Neuronal stem cell (in vitro differentiated cells): ENCODE data around the gene MT4.

Source experiments
- DNase-seq: peaks from one replicate; pipeline ENCODE4 v3.0.0-alpha.2; 2013; ENCODE audit warnings: low spot score
- H2AFZ ChIP-seq: one replicate; pipeline ENCODE4 v1.6.1; 2013; ENCODE audit warnings: mild to moderate bottlenecking, low read length, inconsistent platforms
- H2AK5ac ChIP-seq: 2 replicates; pipeline ENCODE4 v1.6.1; 2013; ENCODE audit warnings: low read depth, mild to moderate bottlenecking, inconsistent platforms, low read length, moderate library complexity, mixed read lengths
- H2BK120ac ChIP-seq: 2 replicates; pipeline ENCODE4 v1.6.1; 2013; ENCODE audit warnings: low read depth, mild to moderate bottlenecking, inconsistent platforms, low read length, moderate library complexity, mixed read lengths
- H2BK12ac ChIP-seq: one replicate; pipeline ENCODE4 v1.6.1; 2013; ENCODE audit warnings: low read length, inconsistent platforms
- H2BK15ac ChIP-seq: 2 replicates; pipeline ENCODE4 v1.6.1; 2013; ENCODE audit warnings: mild to moderate bottlenecking, low read length, inconsistent platforms, mixed read lengths
- H2BK5ac ChIP-seq: one replicate; pipeline ENCODE4 v1.6.1; 2013; ENCODE audit warnings: inconsistent platforms, mild to moderate bottlenecking, low read length, moderate library complexity
- H3K14ac ChIP-seq: one replicate; pipeline ENCODE4 v1.6.1; 2013; ENCODE audit warnings: low read length, inconsistent platforms
- H3K18ac ChIP-seq: 2 replicates; pipeline ENCODE4 v1.6.1; 2013; ENCODE audit warnings: low read length, inconsistent platforms
- H3K23ac ChIP-seq: 2 replicates; pipeline ENCODE4 v1.6.1; 2013; ENCODE audit warnings: low read depth, mild to moderate bottlenecking, mixed read lengths, low read length, inconsistent platforms; ENCODE audit not compliant: poor library complexity
- H3K27ac ChIP-seq: replicated peaks from 3 replicates; pipeline ENCODE4 v1.5.1; 2013; ENCODE audit warnings: low read length, inconsistent platforms
- H3K27me3 ChIP-seq, 3 experiments: 2 replicates each; pipeline ENCODE4 v1.6.1; 2013; ENCODE audit warnings: low read length in 3 of 3, mild to moderate bottlenecking in 2 of 3, inconsistent platforms in 1 of 3, low read depth in 1 of 3, mixed read lengths in 1 of 3, moderate library complexity in 1 of 3; ENCODE audit not compliant: control insufficient read depth in 3 of 3, insufficient read depth in 3 of 3
- H3K36me3 ChIP-seq, 2 donors: replicated peaks in 1 of 2; 2 replicates each; pipeline ENCODE4 v1.6.1; 2013; ENCODE audit warnings: low read length in 2 of 2; ENCODE audit not compliant: control insufficient read depth in 2 of 2, insufficient read depth in 2 of 2
- H3K4ac ChIP-seq: 2 replicates; pipeline ENCODE4 v1.6.1; 2013; ENCODE audit warnings: inconsistent platforms, mild to moderate bottlenecking, low read length, moderate library complexity
- H3K4me1 ChIP-seq, 2 donors: 1 replicate in 1 of 2; 2 replicates in 1 of 2; pipeline ENCODE4 v1.6.1; 2013; ENCODE audit warnings: low read length in 2 of 2, low read depth in 1 of 2; ENCODE audit not compliant: control insufficient read depth in 2 of 2, insufficient read depth in 1 of 2
- H3K4me2 ChIP-seq: one replicate; pipeline ENCODE4 v1.6.1; 2013; ENCODE audit warnings: mild to moderate bottlenecking, low read length, inconsistent platforms; ENCODE audit not compliant: insufficient read depth, poor library complexity, severe bottlenecking
- H3K4me3 ChIP-seq, 2 donors: 2 replicates each; pipeline ENCODE4 v1.5.1; 2013; ENCODE audit warnings: low read length in 2 of 2, mild to moderate bottlenecking in 2 of 2, inconsistent platforms in 1 of 2, moderate library complexity in 1 of 2
- H3K79me1 ChIP-seq: one replicate; pipeline ENCODE4 v1.6.1; 2013; ENCODE audit warnings: low read depth, mild to moderate bottlenecking, inconsistent platforms, low read length, moderate library complexity
- H3K9ac ChIP-seq: one replicate; pipeline ENCODE4 v1.6.1; 2013; ENCODE audit warnings: mild to moderate bottlenecking, low read depth, low read length, inconsistent platforms; ENCODE audit not compliant: poor library complexity
- H3K9me3 ChIP-seq, 2 donors: replicated peaks in 1 of 2; 2 replicates each; pipeline versions ENCODE3 to v1.6.1; 2013; ENCODE audit warnings: low read length in 2 of 2, mild to moderate bottlenecking in 2 of 2, inconsistent platforms in 1 of 2, low read depth in 1 of 2, mixed read lengths in 1 of 2, moderate library complexity in 1 of 2; ENCODE audit not compliant: control insufficient read depth in 2 of 2, insufficient read depth in 1 of 2
- H4K8ac ChIP-seq: one replicate; pipeline ENCODE4 v1.6.1; 2013; ENCODE audit warnings: low read depth, mild to moderate bottlenecking, inconsistent platforms, low read length, moderate library complexity
- H4K91ac ChIP-seq: one replicate; pipeline ENCODE4 v1.6.1; 2013; ENCODE audit warnings: low read length, low read depth, mild to moderate bottlenecking, inconsistent platforms; ENCODE audit not compliant: poor library complexity
- WGBS, 2 donors: extraction: QIAGEN DNeasy Blood & Tissue Kit; methylation state at CpG; one replicate each; pipeline ENCODE4 v1.1.7; 2013; ENCODE audit warnings: missing lambda C conversion rate in 2 of 2, mixed read lengths in 1 of 2; ENCODE audit not compliant: insufficient read length in 2 of 2, insufficient replicate concordance in 1 of 2; ENCODE audit errors: extremely low coverage in 2 of 2; 5-methylcytosine and 5-hydroxymethylcytosine counted together

MT4 gene

GRCh38 chr16:56569971-56570370, 5.1 kb downstream of the MT4 start:
- Histone ChIP-seq H2BK15ac (no peak overlapping the region), H3K4me3 (no peak overlapping the region), H2BK120ac (no peak overlapping the region), H4K91ac (no peak overlapping the region), H2AFZ (no peak overlapping the region), H3K27ac (no peak overlapping the region), H3K4ac (no peak overlapping the region), H3K4me1 (no peaks in the 10 kb centered on the region), H3K27me3 (peaks cover 0 to 26% (median 0%) of the 10 kb centered on the region in 3 experiments), H2BK5ac (no peak overlapping the region), H2BK12ac (no peak overlapping the region), H3K79me1 (no peaks in the 10 kb centered on the region), H2AK5ac (no peak overlapping the region), H3K23ac (no peak overlapping the region), H3K36me3 (no peaks in the 10 kb centered on the region), H3K14ac (no peak overlapping the region), H3K9ac (no peak overlapping the region), H3K18ac (no peak overlapping the region), H4K8ac (no peak overlapping the region), H3K4me2 (no peak overlapping the region), H3K9me3 (peaks cover 0 to 6% of the 10 kb centered on the region in 2 donors)
- no peak for DNase-seq
- no CpG with 5 or more reads among the region's 1 CpG for WGBS, 2 donors

- Histone ChIP-seq H3K23ac (no peak overlapping the region), H3K14ac (no peak overlapping the region), H3K9ac (no peak overlapping the region), H2AK5ac (no peak overlapping the region), H2AFZ (peak overlapping the region; percentile 15), H3K36me3 (no peaks in the 10 kb centered on the region), H3K4me2 (no peak overlapping the region), H2BK12ac (no peak overlapping the region), H3K79me1 (no peaks in the 10 kb centered on the region), H2BK5ac (no peak overlapping the region), H2BK15ac (no peak overlapping the region), H3K9me3 (peaks cover 0 to 7% of the 10 kb centered on the region in 2 donors), H3K4ac (no peak overlapping the region), H3K27me3 (peaks cover 0 to 18% (median 0%) of the 10 kb centered on the region in 3 experiments), H2BK120ac (no peak overlapping the region), H3K27ac (no peak overlapping the region), H4K91ac (no peak overlapping the region), H3K18ac (no peak overlapping the region), H3K4me3 (no peak overlapping the region), H4K8ac (no peak overlapping the region), H3K4me1 (no peaks in the 10 kb centered on the region)
- no CpG with 5 or more reads among the region's 11 CpGs for WGBS, 2 donors
- no peak for DNase-seq
Measured at GRCh38 chr16:56571525-56571924, 6.7 kb downstream of the MT4 start.

- Histone ChIP-seq H3K4ac (no peak overlapping the region), H3K18ac (no peak overlapping the region), H3K4me1 (no peaks in the 10 kb centered on the region), H2BK15ac (no peak overlapping the region), H2BK120ac (no peak overlapping the region), H4K8ac (no peak overlapping the region), H3K9me3 (peaks cover 0 to 7% of the 10 kb centered on the region in 2 donors), H3K4me3 (no peak overlapping the region), H3K14ac (no peak overlapping the region), H2BK12ac (no peak overlapping the region), H3K79me1 (peaks cover 2% of the 10 kb centered on the region), H3K27me3 (peaks cover 0 to 14% (median 0%) of the 10 kb centered on the region in 3 experiments), H2AFZ (no peak overlapping the region), H4K91ac (no peak overlapping the region), H3K36me3 (no peaks in the 10 kb centered on the region), H2AK5ac (no peak overlapping the region), H3K27ac (no peak overlapping the region), H3K4me2 (no peak overlapping the region), H3K9ac (no peak overlapping the region), H3K23ac (no peak overlapping the region), H2BK5ac (no peak overlapping the region)
- no CpG with 5 or more reads among the region's 1 CpG for WGBS, 2 donors
- DNase-seq: no peak
Measured at GRCh38 chr16:56574625-56575024, 9.8 kb downstream of the MT4 start.

- no peak overlapping the region for H3K9ac ChIP-seq
- H3K9me3 ChIP-seq: peaks cover 0 to 7% of the 10 kb centered on the region in 2 donors
- WGBS, 2 donors: no CpG with 5 or more reads among the region's 8 CpGs
- no peak overlapping the region for H3K4ac ChIP-seq
- H4K8ac ChIP-seq: no peak overlapping the region
- H3K27me3 ChIP-seq: peaks cover 0 to 6% (median 0%) of the 10 kb centered on the region in 3 experiments
- H3K36me3 ChIP-seq: no peaks in the 10 kb centered on the region
- no peak overlapping the region for H3K4me2 ChIP-seq
- no peak overlapping the region for H2AFZ ChIP-seq
- H3K23ac ChIP-seq: peak overlapping the region; percentile 29
- H3K4me3 ChIP-seq: no peak overlapping the region
- H2BK5ac ChIP-seq: no peak overlapping the region
- H4K91ac ChIP-seq: no peak overlapping the region
- H2BK15ac ChIP-seq: no peak overlapping the region
- DNase-seq: peak; percentile 24
- H3K4me1 ChIP-seq: no peaks in the 10 kb centered on the region
- peaks cover 2% of the 10 kb centered on the region for H3K79me1 ChIP-seq
- no peak overlapping the region for H3K27ac ChIP-seq
- no peak overlapping the region for H3K18ac ChIP-seq
- no peak overlapping the region for H2BK12ac ChIP-seq
- H2BK120ac ChIP-seq: no peak overlapping the region
- H3K14ac ChIP-seq: no peak overlapping the region
- no peak overlapping the region for H2AK5ac ChIP-seq
Measured at GRCh38 chr16:56576585-56577299, 11.9 kb downstream of the MT4 start.
